HG02678 (cell line): Measurements from ENCODE around the gene GAREM2.

Experiments
- ATAC-seq: cut with Tn5 transposase; IDR thresholded peaks from one replicate; pipeline ENCODE4 v1.9.1; 2021; ENCODE audit warnings: mild to moderate bottlenecking, moderate library complexity; ENCODE audit not compliant: unreplicated experiment

The GAREM2 gene

DNA sequence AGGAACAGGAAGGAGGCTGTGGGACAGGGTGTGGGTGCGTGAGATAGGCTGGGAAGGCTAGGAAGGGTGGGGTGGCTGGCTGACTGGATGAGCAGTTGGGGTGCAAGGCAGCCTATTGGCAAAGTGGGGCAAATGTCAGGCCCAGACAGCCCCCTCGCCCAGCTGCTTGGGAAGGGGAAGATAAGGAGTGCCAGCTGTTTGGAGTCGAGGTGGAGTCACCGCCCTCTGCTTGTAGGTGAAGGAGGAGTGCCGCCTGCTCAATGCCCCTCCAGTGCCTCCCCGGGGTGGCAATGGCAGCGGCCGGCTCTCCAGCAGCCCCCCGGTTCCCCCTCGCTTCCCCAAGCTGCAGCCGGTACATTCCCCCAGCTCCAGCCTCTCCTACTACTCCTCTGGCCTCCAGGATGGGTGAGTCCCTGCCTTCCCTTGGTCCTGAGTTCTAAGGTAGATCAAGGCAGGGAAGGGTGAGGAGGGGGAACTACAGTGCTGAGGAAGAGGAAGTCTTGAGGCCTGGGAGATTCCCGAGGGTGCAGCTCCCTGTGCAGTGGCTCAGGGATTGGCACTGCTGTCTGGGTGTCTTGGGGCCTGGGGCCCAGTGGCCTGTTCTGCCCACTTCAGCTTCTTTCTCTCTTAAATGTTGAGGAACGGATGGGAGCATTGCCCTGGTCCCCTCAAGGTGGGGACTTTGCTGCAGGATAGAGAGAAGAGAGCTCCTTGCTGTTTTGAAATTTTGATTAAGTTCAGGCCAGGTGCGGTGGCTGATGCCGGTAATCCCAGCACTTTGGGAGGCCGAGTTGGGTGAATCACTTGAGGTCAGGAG, 13.3 kb downstream of the GAREM2 start:
- ATAC-seq = no peak

DNA sequence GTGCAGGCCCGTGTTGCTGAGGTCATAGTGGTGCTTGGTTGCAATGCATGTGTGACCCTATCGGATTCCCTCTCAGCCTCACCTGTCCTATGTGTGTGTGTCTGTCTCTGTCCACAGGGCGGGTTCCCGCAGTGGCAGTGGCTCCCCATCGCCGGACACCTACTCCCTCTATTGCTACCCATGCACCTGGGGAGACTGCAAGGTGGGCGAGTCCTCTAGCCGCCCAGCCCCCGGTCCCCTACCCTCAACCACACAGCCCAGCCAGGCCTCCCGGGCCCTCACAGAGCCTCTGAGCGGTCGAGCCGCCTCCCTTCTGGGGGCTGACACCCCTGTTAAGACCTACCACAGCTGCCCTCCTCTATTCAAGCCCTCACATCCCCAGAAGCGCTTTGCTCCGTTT, 14.2 kb downstream of the GAREM2 start:
- no peak for ATAC-seq

DNA sequence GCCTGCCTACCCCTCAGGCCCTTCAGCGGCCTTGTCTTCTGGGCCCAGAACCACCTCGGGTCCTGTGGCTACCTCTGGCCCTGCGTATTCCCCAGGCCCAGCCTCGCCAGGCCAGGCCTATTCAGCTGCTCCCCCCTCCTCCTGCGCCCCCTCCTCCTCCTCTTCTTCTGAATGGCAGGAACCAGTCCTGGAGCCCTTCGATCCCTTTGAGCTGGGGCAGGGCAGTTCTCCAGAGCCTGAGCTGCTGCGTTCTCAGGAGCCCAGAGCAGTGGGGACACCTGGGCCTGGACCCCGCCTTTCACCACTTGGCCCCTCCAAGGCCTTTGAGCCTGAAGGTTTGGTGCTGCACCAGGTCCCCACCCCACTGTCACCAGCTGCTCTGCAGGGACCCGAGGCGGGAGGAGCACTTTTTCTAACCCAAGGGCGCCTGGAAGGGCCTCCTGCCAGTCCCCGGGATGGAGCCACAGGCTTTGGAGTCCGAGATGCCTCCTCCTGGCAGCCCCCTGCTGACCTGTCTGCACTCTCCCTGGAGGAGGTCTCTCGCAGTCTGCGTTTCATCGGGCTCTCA, 14.7 kb downstream of the GAREM2 start:
- no peak for ATAC-seq

DNA sequence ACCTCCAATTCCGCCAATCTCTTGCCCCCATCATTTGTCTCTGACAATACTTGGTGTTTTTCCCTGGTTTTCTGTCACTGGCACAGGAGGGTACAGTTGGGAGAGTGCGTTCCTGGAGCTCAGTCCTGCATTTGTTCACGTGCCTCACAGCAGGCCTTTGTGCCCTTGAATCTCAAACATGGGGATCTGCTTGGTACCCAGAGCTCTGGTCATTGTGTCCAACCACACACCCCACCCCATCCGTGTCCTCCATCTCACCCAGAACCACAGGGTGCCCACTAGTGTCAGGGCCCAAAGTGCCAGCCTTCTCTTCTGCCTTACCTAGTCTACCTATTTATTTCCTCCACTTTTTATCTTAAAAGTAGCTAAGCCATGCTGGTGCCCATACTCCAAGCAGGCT, 16.2 kb downstream of the GAREM2 start:
- no peak for ATAC-seq

DNA sequence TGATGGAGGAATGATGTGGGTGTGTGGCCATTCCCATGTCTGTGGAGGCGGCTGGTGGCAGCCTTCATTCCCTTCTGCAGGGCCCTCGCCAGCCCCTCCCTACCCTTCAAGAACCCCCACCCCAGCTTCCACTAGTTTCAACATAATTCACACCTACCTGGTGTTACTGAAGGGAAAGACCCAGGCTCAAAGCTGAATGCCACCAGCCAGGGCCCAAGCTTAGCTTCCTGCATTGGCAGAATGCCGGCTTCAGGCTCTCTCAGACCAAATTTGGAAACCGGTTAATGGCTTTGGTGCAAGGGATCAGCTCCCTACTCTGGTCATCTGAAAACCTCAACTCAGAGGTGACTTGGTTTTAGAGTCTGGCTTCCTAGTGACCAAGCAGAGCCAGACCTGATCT, 16.9 kb downstream of the GAREM2 start:
- no peak for ATAC-seq

DNA sequence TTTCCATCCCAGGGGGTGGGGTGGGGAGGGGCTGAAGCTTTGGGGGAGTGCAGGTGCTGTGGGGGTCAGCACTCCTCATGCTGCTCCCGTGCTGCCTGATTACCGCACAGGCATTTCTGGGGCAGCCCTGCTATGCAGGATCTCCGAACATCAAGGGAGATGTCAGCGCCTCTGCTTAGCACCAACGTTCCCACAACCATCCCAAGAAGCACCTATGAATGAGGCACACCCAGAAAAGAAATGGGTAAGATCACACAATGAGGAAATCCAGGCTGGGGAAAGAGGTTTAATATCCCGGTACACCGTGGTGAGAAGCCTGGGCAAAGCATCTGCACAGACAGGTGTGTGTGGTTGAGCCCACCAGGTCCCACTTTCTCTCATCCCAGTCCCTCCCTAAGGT, 17.5 kb downstream of the GAREM2 start:
- ATAC-seq = no peak

DNA sequence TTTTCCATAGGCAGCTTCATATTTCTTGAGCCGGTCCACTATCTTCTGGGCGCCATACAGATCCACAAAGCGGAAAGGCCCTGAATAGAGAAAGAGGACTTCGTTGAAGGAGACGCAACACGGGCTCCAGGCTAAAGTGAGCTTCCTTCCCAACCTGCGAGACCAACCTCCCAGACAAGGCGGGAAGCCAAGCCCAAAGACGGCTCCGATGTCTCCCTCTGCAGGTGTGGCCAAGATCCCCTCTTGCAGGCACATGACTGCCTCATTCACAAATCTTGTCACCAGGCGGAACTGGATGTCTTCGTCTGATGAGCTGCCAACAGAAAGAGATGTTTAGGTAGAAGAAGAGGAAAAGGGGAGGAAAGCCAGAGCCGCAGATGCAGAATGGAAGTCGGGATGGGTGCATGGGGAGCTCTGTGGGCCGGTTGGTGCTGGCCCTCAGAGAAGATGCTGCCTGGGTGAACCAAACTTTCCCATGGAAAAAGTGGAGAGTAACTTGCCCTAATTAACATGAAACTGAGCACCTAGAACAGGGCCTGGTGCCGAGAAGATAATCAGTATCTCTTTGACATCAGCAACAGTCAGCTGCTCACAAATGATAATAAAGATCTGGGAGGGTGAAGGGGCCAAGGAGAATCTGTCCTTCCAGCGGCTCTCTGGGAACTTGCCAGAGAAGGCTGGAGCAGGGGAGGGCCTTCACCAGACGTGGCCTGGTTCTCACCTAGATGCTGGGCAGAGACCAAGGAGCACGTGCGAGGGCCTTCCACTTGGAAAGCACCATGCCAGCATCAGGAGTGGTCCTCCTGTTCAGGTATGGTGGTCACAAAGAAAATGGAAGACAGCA, 18.6 kb downstream of the GAREM2 start:
- no peak for ATAC-seq

DNA sequence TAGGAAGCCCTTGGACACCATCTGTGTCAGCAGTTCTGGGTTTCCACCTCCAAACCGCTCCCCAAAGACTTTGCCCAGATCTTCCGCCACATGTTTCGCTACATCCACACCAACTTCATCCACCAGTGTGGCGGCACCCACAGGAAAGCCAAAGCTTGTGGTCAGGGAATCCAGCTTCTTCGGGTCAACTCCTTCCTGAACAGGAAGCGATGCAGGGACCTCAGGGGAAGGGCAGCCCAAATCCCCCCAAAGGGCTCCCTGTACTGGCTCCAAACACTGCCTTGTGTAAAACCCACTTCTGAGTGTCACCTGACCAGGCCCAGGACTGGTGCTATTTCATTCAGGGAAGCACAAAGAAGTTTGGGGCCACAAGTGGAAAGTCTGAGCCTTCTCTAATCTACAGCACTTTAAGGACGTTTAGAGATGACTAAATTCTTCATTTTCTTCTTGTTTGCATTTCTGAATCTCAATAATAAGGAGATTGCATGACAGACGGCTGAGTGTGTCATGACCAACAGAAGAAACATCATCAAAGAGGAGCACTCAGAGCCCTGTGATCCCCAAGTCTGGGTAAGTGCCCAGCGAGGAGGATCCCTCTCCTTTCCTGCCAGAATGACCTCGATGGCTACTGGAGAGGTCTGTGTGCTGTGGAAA, 20.8 kb downstream of the GAREM2 start:
- ATAC-seq = no peak

DNA sequence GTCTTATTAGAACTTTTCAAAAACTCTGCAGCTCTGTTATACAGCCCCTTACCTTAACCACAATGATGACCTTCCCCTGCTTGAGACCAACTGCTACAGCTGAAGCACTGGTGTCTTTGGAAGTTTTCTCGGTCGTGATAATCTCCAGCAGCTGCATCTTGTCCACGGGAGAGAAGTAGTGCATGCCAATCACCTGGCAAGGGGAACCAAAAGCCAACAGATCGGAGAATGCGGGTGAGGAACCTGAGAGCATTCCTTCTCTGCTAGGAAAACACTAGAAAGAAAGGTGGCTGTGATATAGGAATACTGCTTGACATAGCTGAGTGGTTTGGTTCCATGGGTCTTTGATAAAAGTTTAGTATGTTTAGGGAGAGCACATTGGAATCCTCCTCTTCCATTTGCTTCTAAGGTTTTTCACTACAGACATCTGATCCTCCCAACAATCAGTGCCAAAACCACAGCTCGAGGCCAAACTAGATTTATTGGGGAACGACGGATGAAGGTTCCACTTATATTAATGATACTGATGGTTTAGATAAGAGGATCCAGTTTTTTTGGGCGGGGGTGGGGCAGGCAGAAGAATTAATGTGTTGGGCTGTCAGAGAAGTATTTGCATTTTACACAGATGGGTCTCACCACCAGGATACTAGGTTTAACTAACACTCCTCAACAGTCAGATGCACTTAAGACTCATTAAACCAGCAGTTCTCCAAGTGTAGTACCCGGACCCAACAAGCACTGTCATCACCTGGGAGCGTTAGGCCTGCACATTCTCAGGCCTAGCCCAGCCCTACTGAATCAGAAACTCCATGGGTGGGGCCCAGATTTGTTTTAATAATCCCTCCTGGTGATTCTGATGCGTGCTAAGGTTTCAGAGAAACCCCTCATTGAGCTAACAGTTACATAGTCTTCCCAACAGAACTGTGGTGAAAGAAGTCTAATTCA, 22.4 kb downstream of the GAREM2 start:
- no peak for ATAC-seq

DNA sequence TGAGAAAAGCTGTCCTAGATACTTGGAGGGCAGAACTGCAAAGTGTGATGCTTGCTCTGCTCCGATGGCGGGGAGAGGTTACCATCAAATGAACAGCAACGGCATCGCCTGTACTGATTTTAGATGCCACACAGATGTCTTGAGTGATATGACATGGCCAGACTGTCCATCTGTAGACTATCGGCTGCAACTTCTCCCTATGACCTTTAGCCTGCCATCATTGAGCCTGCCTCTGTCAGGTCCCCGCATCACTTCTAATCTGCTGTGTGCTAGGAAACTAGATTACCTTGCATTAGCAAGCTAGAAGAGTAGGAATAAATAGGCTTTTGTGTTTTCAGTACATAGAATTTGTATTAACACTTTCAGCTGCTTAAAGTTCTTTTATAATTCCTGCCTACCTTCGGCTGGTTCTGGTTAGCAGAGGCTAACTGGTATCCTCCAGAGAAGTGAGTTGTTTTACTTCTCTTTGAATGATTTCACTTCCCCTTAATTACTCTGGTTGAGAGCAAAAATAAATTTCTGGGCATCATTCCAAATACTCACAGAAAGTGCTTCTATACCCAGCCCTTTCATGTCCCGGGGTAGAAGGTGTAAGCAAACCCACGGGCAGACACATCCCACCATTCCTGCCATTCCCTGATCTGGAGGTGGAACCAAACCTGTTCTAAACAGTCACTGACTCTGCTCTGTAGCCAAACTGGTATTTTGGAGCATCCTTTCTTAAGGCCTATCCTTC, 24.0 kb downstream of the GAREM2 start:
- ATAC-seq = no peak

DNA sequence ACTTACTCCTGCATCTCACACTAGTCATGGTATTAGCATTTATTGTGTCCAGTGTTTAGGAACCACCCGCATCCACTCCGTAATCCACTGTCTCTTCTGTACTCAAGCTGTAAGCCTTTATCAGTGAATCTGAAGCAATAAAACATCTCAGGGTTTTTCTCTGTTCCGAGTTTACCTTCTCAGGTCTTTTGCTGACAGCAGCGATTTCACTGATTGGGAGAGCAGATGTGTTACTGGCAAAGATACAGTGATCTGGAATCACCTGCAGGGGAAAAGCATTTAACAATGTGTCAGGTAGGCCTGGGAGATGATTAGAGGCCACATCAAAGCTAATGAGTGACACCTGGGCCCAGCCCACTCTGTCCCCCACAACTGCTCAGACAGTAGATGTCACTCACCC, 24.6 kb downstream of the GAREM2 start:
- no peak for ATAC-seq

DNA sequence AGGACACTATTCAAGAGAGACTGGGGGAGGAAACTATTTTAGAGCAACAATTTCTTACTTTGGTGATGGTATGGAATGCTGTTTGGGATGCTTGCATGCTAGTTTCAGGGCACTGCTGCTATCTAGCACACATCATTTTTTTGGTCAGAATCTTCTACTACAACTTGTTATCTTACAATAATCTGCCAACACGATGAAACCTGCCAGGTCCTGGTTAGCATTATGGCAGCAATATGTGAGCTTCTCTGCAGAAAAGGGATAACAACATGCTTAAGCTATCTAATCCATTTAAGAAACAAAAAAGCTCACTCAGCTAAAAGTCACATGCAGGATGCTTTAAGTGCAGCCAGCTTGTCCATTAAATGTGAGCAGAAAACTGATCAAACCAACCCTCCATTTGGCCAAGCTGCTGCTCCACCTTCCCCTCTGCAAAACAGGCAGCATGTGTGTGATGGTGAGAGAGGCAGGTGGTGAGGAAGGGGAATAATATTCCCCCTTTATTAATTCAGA, 30.1 kb downstream of the GAREM2 start:
- no peak for ATAC-seq

DNA sequence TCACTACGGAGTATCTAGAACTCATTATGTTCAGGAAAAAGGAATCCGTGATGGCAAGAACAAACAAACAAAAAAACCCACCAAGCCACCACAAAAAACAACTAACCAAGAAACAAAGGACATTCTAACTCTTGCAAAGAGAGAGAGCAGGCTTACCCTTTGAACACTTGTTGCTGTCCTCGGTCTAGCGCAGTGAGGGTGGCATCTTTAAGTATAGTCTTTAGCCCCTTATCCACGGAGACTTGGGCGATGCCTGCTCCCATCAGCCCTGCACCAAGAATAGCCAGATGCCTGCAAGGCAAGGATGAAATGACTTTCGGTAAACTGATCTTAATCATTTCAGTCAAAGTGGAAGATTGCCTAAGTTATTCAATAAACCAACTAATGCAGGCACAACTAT, 31.0 kb downstream of the GAREM2 start:
- no peak for ATAC-seq

DNA sequence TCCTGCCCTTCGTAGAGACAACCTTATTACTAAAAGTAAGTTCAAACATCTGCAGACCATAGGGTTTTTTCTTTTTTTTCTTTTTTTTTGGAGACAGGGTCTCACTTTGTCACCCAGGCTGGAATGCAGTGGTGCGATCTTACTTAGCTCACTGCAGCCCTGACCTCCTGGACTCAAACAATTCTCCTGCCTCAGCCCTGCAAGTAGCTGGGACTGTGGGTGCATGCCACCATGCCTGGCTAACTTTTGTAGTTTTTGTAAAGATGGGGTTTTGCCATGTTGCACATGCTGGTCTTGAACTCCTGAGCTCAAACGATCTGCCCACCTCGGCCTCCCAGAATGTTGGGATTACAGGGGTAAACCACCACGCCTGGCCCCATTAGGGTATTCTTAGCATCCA, 39.1 kb downstream of the GAREM2 start:
- ATAC-seq = no peak

DNA sequence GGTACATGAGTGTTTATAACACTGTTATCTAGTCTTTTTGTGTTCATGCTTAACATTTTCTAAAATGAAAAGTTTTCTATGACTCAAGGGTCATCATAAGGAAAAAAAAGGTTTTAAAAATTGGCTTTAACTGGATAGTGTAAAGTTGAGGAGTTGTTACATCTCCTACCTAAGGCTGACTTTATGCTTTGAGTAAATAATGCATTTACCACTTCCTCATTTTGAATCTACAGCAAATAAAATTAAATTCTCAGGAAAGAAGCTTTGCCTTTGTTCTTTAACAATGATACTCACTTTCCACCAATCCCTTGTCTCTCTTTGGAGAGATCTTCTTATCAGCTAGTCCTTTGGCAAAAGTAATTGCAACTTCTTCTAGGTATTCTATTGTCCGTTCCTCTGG, 41.9 kb downstream of the GAREM2 start:
- no peak for ATAC-seq

DNA sequence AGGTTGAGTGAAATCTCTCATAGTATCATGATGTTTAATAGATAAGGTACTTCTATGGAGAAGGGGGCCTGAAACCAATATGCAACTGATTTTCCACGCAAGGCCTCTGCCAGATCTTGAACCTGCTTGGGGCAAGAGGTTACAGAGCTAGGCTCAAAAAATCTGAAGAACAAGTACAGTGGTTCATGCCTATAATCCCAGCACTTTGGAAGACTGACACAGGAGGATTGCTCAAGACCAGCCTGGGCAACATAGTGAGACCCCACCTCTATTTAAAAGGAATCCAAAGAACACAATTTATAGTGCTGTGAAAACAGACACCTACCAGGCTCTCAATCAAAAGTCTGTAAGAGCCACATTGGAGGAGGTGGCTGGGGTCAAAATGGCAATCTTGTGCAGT, 42.9 kb downstream of the GAREM2 start:
- no peak for ATAC-seq

DNA sequence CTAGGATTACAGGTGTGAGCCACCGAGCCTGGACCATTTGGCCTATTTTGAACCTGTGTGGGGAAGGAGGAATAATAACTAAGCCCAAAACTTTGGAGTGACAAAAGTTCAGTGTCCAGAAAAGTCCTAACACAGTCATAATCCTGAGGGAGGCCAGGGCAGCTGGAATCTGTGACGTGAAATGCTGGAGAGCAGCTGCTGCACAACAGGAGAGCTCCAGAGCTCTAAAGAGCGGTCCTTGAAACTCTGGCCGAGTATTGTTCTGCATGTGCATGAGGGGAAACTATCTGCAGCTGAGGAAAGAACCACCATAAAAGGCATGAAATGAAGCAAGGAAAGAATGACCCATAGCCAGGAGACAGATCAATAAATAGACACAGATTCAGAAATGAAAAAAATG, 43.7 kb downstream of the GAREM2 start:
- no peak for ATAC-seq

DNA sequence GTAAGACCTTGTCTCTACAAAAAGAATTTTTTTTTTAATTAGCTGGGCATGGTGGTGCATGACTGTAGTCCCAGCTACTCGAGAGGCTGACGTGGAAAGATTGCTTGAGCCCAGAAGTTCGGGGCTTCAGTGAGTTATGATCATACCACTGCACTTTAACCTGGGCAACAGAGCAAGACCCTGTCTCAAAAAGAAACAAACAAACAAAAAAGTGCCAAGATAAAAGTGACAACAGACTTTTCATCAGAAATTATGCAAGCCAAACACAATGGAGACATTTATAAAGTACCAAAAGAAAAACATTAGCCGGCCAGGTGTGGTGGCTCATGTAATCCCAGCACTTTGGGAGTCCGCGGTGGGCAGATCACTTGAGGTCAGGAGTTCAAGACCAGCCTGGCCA, 44.8 kb downstream of the GAREM2 start:
- ATAC-seq = no peak

DNA sequence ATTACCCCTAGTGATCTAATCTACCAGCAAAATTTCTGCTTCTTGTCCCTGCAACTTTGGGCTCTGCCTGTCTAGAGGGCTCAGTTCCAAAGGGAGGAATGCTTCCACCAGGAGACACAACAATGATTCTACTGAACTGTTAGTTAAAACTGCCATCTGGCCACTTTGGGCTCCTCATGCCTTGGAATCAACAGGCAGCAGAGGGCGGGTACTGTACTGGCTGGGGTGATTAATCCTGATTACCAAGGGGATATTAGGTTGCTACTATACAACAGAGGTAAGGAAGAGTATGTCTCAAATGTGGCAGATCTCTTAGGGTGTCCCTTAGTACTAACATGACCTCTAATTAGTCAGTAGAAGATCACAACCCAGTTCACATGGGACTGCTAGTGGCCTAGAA, 50.1 kb downstream of the GAREM2 start:
- no peak for ATAC-seq
